Measurements from ENCODE around the gene PIEZO2.
"Not testable (repeated sequence)": the region's sequence is repeated elsewhere in the genome, so short reads cannot be mapped to it uniquely, and the experiment has no call there.

The PIEZO2 gene

DNA sequence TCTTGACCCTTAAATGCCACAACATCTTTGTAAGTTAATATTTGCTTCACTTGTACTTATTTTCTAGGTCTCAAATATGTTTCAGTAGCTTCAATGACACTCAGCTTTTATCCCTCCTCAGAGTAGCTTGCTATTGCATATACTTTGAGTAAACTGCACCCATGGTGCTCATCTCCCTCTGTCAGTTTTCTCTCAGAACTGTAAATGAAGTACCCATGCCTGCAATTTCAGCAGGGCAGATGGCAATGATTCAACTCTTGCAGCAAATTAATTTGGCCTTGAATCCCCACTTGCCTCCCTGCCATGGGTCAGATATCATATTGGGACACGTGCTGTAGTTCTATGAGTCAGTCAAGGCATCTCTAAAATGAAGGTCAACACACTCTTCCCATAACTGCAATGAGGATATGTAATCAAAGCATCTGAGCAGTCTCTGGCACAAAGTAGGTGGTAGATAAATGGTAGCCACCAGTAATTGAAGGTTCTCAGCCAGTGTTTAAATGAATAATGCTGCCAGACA, 225.8 kb downstream of the PIEZO2 start:
- no peak for DNase-seq

DNA sequence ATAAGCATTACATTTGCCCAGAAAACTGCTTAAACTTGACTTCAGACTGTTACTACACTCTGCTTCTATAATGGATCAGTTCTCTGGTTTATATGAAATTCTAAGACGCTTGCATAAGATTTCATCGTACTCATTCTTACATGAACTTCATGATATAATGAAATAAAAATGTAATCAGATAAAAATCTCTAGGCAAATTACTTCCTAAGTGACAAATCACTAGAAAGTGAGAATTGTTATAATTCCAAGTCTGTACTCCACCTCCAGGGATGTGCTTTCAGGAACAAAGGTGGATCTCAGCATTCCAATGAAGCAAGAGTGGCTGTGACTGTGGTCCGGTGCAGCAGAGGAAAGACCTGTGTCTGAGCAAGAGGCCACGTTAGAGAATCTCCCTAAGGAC, 226.2 kb downstream of the PIEZO2 start:
- DNase-seq = no peak

DNA sequence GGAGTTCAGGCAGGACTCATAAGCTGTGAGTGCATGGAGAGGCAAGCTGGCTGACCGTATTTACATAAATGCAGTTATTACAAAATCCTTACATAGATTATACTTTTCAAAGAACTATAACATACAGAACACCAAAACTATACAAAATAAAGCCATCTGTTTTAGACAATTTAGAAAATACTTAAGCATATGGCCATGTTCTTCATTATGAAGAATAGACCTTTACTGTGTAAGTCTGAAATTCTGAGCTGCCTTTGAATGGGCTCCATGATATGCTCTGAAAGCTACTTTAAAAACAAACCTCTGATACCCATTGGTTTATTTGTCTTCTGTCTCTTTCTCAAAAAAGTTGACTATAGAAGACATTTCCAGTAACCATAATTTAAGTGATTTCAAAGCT, 226.7 kb downstream of the PIEZO2 start:
- DNase-seq = not testable (repeated sequence)

DNA sequence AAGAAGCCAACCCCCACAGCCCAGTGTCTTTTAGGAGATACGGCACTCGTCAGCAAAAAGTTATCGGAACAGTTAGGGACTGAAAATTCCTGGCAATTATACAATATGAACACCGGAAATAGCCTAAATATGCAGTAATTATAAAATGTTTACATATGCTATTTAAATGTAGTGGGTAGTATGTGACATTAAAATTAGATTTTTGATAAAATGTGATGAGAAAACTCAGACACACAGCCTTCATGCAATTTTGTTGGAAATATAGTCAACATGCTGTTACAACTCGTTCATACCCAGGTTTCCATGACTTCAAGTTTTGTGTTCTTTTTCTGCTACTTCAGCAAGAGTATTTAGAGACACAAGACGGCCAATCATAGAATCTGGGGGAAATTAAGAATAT, 229.1 kb downstream of the PIEZO2 start:
- not testable (repeated sequence) for DNase-seq

DNA sequence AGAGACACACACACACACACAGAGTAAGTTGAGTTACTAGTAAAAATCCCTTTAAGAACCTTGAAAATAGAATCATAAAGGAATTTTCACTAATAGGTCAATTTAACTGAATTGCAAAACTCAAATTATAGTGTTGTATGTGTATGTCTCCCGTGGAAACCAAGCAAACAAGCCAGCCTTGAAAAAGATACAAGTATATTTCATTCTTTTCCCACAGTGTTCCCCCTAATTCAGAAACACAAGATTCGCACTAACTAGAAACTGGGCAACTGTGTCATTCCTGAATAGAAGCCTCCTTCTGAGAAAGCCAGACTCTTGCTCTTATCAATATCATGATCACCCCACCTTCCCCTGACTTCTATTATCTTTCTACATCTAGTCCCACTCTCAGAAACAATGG, 229.5 kb downstream of the PIEZO2 start:
- DNase-seq = no peak

DNA sequence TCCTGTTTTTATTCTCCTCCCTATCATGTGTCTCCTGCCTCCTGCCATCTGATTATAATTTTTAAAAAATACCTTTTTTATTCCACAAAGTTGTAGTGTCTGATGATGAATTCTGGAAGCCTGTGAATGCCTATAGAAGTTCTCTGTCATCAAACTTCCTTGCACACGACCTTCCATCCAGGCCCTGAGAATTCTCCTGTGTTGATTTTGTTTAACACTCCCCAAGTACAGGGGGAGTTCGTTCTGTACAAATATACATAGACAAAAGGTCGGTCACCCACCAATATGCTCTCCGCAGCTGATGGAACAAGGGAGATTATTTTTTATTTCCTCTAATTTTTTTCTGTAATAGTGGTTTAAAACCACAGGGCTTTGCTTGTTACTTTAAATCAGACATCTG, 232.5 kb downstream of the PIEZO2 start:
- DNase-seq = no peak

DNA sequence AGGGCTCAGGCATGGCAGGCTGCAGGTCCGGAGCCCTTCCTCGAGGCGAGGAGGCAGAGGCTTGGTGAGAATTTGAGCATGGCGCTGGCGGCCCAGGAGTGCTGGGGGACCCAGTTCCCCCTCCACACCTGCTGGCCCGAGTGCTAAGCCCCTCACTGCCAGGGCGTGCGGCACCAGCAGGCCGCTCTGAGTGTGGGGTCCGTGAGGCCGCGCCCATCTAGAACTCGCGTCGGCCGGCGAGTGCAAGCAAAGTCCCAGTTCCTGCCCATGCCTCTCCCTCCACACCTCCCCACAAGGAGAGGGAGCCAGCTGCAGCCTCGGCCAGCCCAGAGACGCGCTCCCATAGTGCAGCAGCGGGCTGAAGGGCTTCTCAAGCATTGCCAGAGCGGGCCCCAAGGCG, 233.0 kb downstream of the PIEZO2 start:
- DNase-seq = no peak

DNA sequence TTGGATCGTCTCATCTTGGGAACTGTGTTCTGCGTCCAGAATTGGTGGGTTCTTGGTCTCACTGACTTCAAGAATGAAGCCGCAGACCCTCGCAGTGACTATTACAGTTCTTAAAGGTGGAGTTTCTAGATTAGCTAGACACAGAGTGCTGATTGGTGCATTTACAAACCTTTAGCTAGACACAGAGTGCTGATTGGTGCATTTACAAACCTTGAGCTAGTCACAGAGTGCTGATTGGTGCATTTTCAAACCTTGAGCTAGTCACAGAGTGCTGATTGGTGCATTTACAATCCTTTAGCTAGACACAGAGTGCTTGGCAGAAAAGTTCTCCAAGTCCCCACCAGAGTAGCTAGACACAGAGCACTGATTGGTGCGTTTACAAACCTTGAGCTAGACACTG, 233.6 kb downstream of the PIEZO2 start:
- not testable (repeated sequence) for DNase-seq

DNA sequence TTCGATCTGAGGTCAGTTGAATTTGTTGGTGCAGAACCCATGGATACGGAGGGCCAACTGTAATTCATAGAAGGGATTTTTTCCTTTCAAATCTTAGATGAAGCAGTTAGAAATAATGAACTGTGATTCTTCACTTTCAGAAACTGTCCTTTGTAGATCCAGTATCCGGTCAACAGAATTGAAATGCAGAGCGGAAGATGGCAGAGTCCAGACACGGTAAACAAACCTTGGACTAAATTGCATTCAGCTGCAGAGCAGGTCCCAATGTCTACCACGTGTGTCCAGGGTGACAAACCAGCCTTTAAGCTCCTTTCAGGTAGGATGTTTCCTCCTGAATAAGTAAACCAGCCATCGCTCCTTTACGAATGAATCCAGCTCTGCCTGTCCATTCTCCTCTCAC, 234.8 kb downstream of the PIEZO2 start:
- not testable (repeated sequence) for DNase-seq

DNA sequence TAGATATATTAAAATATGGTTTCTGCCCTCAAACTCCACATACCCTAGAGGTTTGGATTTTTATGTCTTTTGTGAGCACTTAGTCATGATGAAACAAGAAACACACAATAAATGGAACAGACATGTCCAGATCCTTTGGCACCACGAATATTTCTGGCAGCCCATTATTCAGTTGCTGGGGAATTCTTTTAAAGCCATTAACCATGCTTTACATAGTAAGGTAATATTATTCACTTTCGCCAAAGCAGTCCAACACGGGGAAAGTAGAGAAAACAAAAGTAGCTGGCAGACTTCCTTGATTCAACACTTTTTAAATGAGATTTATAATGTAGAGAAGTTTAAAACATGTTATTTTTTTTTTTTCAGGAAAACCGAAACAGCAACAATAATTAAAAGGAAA, 235.4 kb downstream of the PIEZO2 start:
- DNase-seq = no peak

DNA sequence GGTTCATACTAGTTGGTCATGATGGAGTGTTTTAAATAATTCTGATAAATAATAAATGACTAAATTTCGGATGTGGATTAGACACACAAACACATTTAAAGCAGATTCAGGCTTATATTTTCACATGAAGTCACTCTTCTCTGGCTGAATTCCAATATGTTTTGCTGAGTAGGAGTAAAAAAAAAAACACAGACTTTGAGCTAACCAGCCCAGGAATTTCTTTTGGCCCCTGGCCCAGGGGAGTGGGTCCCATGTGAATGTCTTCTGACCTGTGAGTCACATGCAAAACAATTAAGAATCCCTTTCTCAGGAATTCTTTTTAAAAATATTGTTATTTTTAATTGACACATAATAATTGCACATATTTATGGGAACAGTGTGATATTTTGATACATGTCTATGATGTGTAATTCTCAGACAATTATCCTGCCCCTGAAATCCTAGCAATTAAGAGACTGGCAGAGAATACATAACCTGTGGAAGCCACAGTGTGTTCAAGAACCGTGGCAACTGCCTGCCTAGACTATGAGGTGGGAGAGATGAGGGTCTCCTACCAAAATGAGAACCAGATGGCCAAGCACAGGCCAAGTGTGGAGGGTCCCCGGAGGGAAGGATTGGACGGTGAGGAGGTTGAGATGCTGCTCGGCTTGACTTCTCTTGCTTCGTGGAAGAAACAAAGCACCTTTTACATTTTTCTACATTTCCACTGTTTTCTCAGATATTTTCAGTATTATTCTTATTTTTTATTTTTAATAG, 236.4 kb downstream of the PIEZO2 start:
- DNase-seq = no peak

DNA sequence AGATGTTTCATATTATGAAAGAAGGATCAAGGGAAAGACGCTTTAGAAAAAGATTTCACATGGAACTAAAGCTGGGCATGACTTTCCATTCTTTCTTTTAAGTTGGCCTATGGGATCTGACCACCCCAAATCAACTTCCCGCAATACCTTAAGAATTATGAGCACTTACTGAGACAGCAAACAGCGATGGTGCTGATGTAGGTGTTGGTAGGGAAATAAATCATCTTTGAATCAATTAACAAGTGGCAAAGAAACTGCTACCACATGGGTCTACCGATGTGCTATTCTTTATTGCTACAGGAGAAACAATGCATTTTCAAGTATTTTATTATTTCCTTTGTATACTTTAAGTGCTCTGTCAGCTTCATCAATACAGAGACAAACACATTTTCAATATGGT, 239.6 kb downstream of the PIEZO2 start:
- DNase-seq = no peak

DNA sequence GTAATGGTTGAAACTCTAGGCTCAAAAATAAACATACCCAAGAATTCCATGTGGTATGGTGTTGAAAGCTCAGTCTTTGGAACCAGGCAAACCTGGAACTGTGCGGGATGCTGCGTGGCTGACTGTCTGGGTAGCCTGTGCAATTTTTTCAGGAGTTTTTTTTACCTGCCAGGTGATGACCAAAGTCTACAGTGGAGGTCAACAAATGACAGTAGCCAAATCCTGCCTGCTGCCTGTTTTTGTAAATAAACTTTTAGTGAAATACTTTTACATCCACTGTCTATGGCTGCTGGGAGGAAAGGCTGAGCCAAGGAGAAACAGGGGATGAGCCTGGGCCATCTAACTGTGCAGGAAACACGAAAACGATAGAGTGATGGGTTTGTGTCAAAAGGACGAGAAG, 240.6 kb downstream of the PIEZO2 start:
- DNase-seq = no peak

DNA sequence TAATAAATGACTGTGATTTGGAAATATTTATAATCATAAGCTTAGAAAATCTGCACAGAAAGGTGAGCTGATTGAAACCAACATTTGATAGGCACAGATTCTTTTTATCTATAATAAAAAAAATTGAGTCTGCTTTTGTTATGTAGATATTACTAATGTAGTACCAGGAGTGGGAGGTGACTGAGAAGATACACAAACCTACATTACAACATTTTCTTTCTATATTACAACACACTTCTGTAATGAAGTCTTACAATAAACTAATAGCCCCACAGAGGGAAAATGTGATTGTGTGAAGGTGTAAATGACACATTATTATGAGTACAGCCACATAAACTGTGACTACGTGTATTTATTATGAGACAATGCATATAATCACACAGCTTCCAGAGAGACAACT, 241.6 kb downstream of the PIEZO2 start:
- no peak for DNase-seq

DNA sequence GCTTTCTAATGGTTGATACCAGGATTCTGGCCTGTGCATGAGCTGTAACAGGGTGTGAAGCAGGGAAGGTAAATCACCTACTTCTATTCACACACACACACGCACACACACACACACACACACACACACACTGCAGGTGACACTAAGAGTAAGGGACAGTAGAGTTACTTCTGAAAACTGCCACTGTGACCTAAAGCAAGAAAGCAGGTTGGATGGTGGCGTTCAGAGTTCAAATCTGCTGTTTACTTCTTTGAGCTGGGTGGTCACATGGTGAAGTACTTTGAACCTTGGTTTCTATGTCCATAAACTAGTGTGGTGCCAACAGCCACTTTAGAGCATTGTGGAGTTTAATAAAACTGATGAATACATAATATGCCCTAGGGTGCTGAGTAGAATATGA, 248.0 kb downstream of the PIEZO2 start:
- no peak for DNase-seq

DNA sequence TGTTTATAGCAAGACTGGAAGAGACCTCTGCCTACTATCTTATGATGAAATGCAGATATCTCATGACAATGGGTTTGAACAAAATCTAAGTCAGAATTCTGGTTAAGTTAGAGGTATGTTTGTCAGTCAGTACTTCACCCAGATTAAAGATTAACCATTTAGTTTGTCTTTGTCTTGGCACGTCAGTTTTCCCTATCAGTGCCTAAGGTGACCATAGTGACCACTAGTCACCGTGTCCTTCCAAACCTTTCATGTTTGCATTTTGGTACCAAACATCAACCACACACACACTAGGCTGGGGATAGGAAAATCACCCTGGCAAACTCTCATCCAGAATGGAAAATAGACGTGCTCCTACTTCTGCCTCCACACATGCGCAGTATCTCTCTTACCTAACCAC, 248.9 kb downstream of the PIEZO2 start:
- DNase-seq = no peak

DNA sequence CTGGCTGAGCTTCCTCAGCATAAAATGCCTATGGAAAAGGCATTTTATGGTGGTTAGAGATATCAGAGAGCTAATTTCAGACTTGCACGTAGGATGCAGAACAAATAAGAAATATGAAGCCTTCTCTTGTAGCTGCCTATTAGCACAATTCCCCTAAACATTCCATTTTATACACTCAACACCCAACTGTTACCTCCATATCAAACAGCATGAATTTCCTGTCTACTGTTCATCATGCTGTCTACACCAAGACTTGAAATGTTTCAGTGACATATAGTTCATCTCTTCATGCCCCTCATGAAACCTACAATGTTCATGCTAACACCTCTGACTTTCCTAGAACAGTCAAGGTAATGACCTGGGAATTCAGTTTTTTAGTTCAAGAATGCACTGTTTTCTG, 249.9 kb downstream of the PIEZO2 start:
- DNase-seq = no peak

DNA sequence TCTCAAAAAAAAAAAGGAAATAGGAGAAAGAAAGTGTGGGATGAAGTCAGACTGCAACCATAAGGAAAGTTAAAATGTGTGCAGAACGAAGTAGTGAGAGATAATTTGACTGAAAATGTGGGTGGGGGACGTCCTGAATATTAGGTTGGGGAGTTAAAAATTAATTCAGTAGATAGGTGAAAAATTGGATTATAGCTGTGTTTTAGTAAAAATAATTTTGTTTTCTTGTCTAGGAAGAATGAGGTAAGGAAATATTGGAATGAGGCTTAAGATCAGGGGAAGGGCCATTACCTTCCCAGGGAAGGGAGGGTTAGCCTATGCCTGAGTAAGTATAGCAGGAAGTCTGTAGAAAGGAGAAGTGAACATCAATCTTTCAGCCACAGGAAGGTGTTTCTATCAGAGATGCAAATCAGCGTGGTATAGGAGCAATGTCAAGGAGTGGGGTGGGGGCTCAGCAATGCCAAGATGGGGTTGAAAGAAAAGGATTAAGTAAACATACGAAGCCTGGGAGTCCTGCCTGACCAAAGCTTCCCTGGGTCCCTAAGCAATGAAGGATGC, 250.9 kb downstream of the PIEZO2 start:
- DNase-seq = no peak

DNA sequence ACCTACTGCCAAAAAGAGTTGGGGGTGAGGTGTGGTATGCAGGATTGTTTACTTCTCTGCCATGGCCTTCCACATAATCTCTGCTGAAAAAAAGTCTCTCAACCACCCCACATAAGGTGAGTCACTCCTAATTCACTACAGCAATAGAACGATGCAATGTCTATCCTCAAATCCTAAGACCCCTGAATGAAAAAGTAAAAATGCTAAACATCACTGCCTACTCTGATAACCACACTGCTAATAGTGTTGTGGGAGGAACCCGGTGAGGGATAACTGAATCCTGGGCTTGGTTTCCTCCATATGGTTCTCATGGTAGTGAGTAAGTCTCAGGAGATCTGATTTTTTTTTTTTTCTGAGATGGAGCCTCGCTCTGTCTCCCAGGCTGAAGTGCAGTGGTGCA, 252.5 kb downstream of the PIEZO2 start:
- DNase-seq = no peak

DNA sequence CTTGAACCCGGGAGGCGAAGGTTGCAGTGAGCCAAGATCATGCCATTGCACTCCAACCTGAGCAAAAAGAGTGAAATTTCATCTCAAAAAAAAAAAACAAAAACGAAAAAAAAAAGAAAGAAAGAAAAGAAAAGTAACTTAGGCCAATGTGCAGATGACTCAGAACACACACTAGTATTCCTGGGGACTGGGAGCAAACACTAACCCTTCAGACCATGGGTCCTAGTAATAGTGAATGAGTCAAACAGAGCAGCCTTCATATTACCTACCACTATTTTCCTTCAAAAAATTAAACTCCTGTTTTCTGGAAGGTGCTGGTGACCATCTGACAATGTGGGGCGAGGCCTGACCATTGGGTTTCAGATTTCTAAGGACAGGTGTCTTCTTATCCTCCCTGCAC, 253.4 kb downstream of the PIEZO2 start:
- DNase-seq = no peak

DNA sequence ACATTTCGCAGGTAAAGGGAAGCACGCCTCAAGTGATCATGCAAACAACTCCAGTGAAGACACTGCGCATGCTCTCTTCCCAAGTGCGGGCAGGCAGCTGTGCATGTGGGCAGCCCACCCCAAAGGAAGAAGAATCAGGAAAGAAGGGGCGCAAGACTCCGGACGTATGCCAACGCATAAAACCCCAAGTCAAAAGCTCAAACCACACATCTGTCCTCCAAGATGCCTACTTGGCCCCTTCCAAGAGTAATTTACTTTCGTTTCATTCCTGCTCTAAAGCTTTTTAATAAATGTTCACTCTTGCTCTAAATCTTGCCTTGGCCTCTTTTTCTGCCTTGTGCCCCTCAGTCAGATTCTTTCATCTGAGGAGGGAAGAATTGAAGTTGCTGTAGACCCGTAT, 254.9 kb downstream of the PIEZO2 start:
- DNase-seq = no peak

DNA sequence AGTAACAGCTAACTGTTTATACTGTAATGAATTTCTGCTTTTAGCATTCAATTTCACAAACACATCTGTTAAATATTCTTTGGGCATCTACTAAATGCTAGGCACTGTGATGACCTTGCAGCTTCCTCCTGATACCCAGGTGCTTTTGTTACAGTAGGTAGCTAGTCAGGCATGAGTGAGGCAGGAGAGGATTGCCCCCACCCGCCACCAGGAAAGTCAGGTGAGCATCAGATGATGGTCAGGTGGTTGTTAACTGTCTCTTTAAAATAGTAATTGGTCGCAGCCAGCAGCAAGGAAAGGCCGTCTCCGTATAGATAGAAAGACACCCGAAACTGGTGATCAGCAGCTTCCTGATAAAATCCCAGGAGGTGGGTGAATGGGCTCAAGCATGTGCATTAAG, 255.6 kb downstream of the PIEZO2 start:
- DNase-seq = no peak

DNA sequence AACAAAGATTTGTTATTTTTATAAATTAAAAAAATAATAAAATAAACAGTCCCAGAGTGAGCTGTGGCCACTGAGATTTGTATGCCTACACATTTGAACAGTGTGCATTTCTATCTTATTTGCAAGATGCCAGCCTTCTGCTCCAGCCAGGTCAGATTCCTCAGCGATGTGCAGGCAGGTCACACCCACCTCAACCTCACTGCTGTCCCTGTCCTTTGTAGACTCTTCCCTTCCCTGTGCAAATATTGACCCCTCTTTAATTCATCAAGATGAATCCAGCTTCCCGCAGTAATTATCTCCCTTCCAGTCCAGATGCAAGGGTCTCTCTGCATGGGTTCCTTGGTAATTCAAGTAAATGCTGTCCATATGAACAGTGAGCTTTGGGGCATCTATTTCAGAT, 256.2 kb downstream of the PIEZO2 start:
- no peak for DNase-seq

DNA sequence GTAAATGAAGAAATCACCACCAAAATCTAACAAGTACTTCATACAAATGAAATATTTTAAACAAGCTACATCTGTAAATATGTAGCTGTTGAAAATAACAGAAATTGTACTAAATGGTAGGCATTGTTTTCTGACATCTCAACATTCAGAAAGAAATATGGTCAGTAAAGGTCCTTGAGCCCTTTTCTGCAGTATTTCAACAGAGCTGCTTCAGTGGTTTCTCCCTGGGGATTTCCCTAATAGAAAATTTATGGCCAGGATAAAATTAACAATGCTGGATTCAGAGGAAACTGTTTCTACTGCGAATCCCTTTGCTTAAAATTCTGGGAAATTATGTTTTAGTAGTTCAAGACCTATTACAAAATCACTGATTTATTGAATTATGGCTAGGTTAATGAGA, 256.6 kb downstream of the PIEZO2 start:
- no peak for DNase-seq

DNA sequence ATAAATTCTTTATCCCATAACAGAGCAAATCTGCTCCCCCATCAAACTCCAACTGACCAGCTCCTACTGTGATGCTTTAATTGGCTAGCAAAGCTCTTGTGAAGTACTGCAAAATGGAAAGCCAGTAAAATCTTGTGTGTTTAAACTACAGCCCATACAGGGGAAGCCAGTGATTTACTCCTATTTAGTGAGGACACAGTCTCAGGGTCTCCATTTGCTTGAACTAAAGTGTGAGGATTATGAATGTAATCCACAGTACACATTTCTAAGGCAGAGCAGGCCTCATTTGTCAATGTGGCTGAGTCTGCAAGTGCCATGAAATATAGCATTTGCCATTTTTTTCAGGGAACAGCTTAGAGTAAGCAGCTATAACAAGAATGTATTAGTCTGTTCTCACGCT, 259.3 kb downstream of the PIEZO2 start:
- DNase-seq = no peak

Measured in NCI-H1436 (cell line).